Bronchial epithelial cell (primary cell): Measurements from ENCODE around the gene MELTF. TPM values are rescaled to one million over a fixed set of nuclear protein-coding genes. Genes with fewer than 3 reads are reported as not detected.
A peak's percentile ranks its signal among the peaks of the same experiment; 100 is the strongest.

Source experiments
- DNase-seq: peaks from one replicate; pipeline ENCODE4 v3.0.0-alpha.2; 2010; ENCODE audit warnings: low read depth
- FAIRE-seq: peaks from 2 replicates; lab custom pipeline; 2011; peaks lifted over from hg19 to GRCh38; lab: Jason Lieb, UNC
- H3K27me3 ChIP-seq: 2 replicates; pipeline ENCODE4 v1.5.1; 2011; ENCODE audit warnings: low read length; ENCODE audit not compliant: control insufficient read depth, insufficient read depth
- H3K36me3 ChIP-seq: 2 replicates; pipeline ENCODE4 v1.5.1; 2011; ENCODE audit warnings: low read length; ENCODE audit not compliant: control insufficient read depth, insufficient read depth
- H3K4me3 ChIP-seq: 2 replicates; pipeline ENCODE4 v1.5.1; 2011; ENCODE audit warnings: mild to moderate bottlenecking, low read depth, low read length, control low read depth
- CTCF ChIP-seq: IDR thresholded peaks from 2 replicates; pipeline ENCODE4 v1.5.1; 2011; ENCODE audit warnings: mild to moderate bottlenecking, moderate library complexity, low read length, control low read depth, inconsistent platforms; ENCODE audit not compliant: insufficient read depth, severe bottlenecking
- total RNA-seq: library from RNA; depleted of rRNA; stranded (reverse); fragments of >200 nt; gene quantifications from 2 replicates; pipeline ENCODE4 v1.2.1, GENCODE V29; 2014

The MELTF gene
- total RNA-seq, 1 donor from 2014 or later, result 2.1 TPM

GRCh38 chr3:197027896-197028727 lies 1.5 kb downstream of the MELTF start:
- Histone ChIP-seq H3K27me3 (no peaks in the 10 kb centered on the region), H3K4me3 (peak overlapping the region; percentile 43), H3K36me3 (no peaks in the 10 kb centered on the region)
- no peak for DNase-seq
- no peak for TF ChIP-seq CTCF
- no peak for FAIRE-seq

- no peak overlapping the region for H3K4me3 ChIP-seq
- FAIRE-seq (no peak), DNase-seq (no peak)
- no peak for TF ChIP-seq CTCF
- H3K27me3 ChIP-seq, result no peaks in the 10 kb centered on the region
- no peaks in the 10 kb centered on the region for H3K36me3 ChIP-seq
Observed at GRCh38 chr3:197027151-197027895, 2.3 kb downstream of the MELTF start.

GRCh38 chr3:197026481-197026866 lies 3.1 kb downstream of the MELTF start:
- no peaks in the 10 kb centered on the region for H3K36me3 ChIP-seq
- TF ChIP-seq CTCF, result no peak
- FAIRE-seq (no peak), DNase-seq (no peak)
- H3K4me3 ChIP-seq, result no peak overlapping the region
- H3K27me3 ChIP-seq, result no peaks in the 10 kb centered on the region

- no peak for FAIRE-seq
- no peaks in the 10 kb centered on the region for H3K36me3 ChIP-seq
Observed at GRCh38 chr3:197025736-197026480, 3.7 kb downstream of the MELTF start.

More at GRCh38 chr3:197025736-197026480, 3.7 kb downstream of the MELTF start:
- no peaks in the 10 kb centered on the region for H3K27me3 ChIP-seq
- no peak for TF ChIP-seq CTCF
- DNase-seq, result no peak
- H3K4me3 ChIP-seq, result no peak overlapping the region
